Measurements from ENCODE around the gene ARHGEF28.

ARHGEF28 gene

GRCh38 chr5:73946278-73946677, 320.3 kb downstream of the ARHGEF28 start:
- DNase-seq (ENCODE audit: low read depth): no peak
- H3K4me3 ChIP-seq (ENCODE audit: low read depth, low read length): no peak overlapping the region
- TF ChIP-seq CTCF (conservative IDR thresholded peaks at IDR 0.05; ENCODE audit: low read depth, low read length): no peak

GRCh38 chr5:73946919-73947602, 321.1 kb downstream of the ARHGEF28 start:
- DNase-seq (ENCODE audit: low read depth): no peak
- TF ChIP-seq CTCF (conservative IDR thresholded peaks at IDR 0.05; ENCODE audit: low read depth, low read length): no peak
- no peak overlapping the region for H3K4me3 ChIP-seq (ENCODE audit: low read depth, low read length)

- no peak for TF ChIP-seq CTCF (conservative IDR thresholded peaks at IDR 0.05; ENCODE audit: low read depth, low read length)
These were observed 322.1 kb downstream of the ARHGEF28 start for GRCh38 chr5:73947906-73948640.

GRCh38 chr5:73948720-73949119, 322.7 kb downstream of the ARHGEF28 start:
- DNase-seq (ENCODE audit: low read depth): peak; percentile 70
- TF ChIP-seq CTCF (conservative IDR thresholded peaks at IDR 0.05; ENCODE audit: low read depth, low read length): no peak
- H3K4me3 ChIP-seq (ENCODE audit: low read depth, low read length): no peak overlapping the region

More at GRCh38 chr5:73947906-73948640, 322.1 kb downstream of the ARHGEF28 start:
- DNase-seq (ENCODE audit: low read depth): no peak
- no peak overlapping the region for H3K4me3 ChIP-seq (ENCODE audit: low read depth, low read length)

GRCh38 chr5:73950441-73950873, 324.5 kb downstream of the ARHGEF28 start:
- no peak for DNase-seq (ENCODE audit: low read depth)
- TF ChIP-seq CTCF (conservative IDR thresholded peaks at IDR 0.05; ENCODE audit: low read depth, low read length): no peak
- no peak overlapping the region for H3K4me3 ChIP-seq (ENCODE audit: low read depth, low read length)

GRCh38 chr5:73950912-73951430, 325.0 kb downstream of the ARHGEF28 start:
- TF ChIP-seq CTCF (conservative IDR thresholded peaks at IDR 0.05; ENCODE audit: low read depth, low read length): no peak
- DNase-seq (ENCODE audit: low read depth): no peak

More at GRCh38 chr5:73950912-73951430, 325.0 kb downstream of the ARHGEF28 start:
- no peak overlapping the region for H3K4me3 ChIP-seq (ENCODE audit: low read depth, low read length)
